WERI-Rb-1 (cell line): ENCODE measurements around the gene C6orf136.
A peak's percentile ranks its signal among the peaks of the same experiment; 100 is the strongest.

Experiments
- DNase-seq: peaks from one replicate; pipeline ENCODE4 v3.0.0-alpha.2; 2020
- H3K27ac ChIP-seq: fragments of 250-450 bp; sonication (Bioruptor Pico); 2 replicates; pipeline ENCODE4 v1.5.1; 2020; ENCODE audit warnings: mild to moderate bottlenecking, moderate library complexity
- H3K27me3 ChIP-seq: fragments of 250-450 bp; sonication (Bioruptor Pico); 2 replicates; pipeline ENCODE4 v1.5.1; 2021; ENCODE audit warnings: mild to moderate bottlenecking, low read depth, moderate library complexity; ENCODE audit not compliant: insufficient read depth, severe bottlenecking
- H3K36me3 ChIP-seq: fragments of 250-450 bp; sonication (Bioruptor Pico); 2 replicates; pipeline ENCODE4 v1.5.1; 2020; ENCODE audit warnings: mild to moderate bottlenecking, moderate library complexity
- H3K4me3 ChIP-seq: 2 replicates; pipeline ENCODE4 v1.5.1; 2011; ENCODE audit warnings: low read depth, mild to moderate bottlenecking, control low read depth, low read length
- H3K9me3 ChIP-seq: fragments of 250-450 bp; sonication (Bioruptor Pico); 2 replicates; pipeline ENCODE4 v1.5.1; 2021; ENCODE audit warnings: mild to moderate bottlenecking, moderate library complexity; ENCODE audit not compliant: severe bottlenecking
- TF ChIP-seq, protein P1 (sequence below): IDR thresholded peaks from 2 replicates; pipeline ENCODE4 v1.5.1; 2011; ENCODE audit warnings: low read depth, mild to moderate bottlenecking, control low read depth, inconsistent platforms, low read length

Gene C6orf136

DNA sequence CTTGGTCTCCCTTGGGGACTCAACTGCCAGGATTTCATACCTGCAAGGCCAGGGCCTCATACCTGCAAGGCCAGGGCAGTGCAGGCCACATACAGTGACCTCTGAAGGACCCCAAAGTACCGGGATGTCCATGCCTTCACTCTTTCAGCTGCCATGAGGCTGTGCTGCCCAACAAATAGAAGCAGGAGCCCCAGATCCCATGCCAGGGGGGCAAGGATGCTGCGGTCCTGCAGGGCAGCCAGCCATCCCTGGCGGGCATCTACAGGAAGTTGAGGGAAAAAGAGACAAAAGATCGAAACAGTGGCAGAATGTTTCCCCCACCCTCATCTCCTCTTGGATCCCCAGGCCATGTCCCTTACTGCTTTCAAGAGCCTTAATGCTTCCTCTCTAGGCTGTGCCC is 43.1 kb downstream of the C6orf136 start:
- H3K4me3 ChIP-seq, result peak overlapping the region; percentile 91
- H3K27me3 ChIP-seq, result no peaks in the 10 kb centered on the region
- no peaks in the 10 kb centered on the region for H3K9me3 ChIP-seq
- TF ChIP-seq, protein P1, sequence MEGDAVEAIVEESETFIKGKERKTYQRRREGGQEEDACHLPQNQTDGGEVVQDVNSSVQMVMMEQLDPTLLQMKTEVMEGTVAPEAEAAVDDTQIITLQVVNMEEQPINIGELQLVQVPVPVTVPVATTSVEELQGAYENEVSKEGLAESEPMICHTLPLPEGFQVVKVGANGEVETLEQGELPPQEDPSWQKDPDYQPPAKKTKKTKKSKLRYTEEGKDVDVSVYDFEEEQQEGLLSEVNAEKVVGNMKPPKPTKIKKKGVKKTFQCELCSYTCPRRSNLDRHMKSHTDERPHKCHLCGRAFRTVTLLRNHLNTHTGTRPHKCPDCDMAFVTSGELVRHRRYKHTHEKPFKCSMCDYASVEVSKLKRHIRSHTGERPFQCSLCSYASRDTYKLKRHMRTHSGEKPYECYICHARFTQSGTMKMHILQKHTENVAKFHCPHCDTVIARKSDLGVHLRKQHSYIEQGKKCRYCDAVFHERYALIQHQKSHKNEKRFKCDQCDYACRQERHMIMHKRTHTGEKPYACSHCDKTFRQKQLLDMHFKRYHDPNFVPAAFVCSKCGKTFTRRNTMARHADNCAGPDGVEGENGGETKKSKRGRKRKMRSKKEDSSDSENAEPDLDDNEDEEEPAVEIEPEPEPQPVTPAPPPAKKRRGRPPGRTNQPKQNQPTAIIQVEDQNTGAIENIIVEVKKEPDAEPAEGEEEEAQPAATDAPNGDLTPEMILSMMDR, result no peak
- H3K27ac ChIP-seq, result peak overlapping the region; percentile 91
- peaks cover 28% of the 10 kb centered on the region for H3K36me3 ChIP-seq
- no peak for DNase-seq

DNA sequence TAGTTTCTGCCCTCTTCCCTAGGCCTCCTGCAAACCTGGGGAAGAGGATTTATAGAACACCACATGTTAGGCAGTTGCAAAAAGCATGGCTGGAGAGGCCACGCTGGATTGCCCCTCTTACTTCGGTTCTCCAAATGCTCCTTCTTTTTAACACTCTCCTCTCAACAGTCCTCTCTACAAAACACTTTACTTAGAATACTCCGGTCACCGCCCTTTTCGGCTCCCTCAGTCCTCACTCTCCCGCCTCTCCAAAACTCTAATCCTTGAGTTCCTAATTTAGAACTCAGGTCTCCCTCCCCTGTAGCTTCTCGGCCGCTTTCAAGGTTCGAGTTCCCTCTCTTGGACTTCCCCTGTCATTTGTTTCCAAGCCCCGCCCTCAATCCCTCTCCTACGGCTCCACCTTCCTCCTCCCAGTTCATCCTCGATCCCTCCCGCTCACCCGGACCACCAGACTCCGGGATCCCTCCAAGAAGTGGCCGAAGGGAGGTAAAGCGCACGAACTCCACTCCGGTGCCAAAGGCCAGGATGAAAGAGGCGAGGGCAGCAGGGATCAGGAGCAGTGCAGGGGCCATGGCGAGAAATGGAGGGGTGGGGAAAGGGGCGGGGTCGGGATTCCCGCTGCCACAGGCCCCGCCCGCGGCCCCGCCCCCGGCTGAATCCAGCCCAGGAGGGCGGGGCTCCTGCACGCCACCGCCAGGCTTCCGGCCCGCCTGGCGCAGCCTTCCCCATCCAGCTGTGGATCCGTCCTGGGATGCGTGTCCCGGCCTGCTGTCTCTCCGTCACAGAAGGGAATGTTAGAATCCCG is 43.7 kb downstream of the C6orf136 start, which contains the start of gene NRM:
TSS of gene NRM (minus strand) at position 582 of the 805 bp plus-strand sequence. CDS start at position 572, 10 bp downstream.
- no peaks in the 10 kb centered on the region for H3K9me3 ChIP-seq
- DNase-seq, result peak; percentile 96
- H3K27me3 ChIP-seq, result no peaks in the 10 kb centered on the region
- peak within 1 kb of the TSS; percentile 91 for H3K27ac ChIP-seq
- TF ChIP-seq, protein P1, result no peak
- H3K4me3 ChIP-seq, result peak within 1 kb of the TSS; percentile 91
- peaks cover 22% of the 10 kb centered on the region for H3K36me3 ChIP-seq

DNA sequence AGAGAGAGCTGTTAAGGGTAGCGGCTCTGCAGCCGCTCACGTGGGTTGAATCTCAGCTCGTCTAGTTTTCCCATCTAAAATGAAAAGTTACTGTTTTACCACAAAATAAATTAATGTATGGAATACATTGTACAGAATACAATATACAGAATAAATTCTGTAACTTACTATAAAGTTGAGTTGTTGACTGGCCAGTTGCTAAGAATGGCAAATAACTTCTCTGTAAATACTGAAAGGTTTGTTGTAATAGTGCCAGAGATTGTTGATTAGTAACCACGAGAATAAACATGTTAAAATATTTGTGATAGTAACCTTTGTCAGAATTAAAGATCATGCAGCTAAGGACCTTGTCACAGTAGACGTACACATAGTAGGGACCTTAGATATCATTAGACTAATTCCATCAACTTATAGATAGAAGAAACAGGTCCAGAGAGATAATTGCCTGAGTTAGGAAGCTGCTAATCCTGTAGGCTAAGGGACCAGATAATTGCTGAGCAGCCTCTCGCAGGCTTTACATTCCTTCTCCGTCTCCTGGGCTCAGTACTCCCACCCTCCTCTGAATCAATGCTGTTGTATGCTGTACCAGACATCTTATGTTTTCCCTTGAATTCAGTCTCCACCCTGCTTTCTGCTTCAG is 44.4 kb downstream of the C6orf136 start:
- H3K27ac ChIP-seq, result peak overlapping the region; percentile 91
- H3K9me3 ChIP-seq, result no peaks in the 10 kb centered on the region
- peak; percentile 75 for DNase-seq
- peaks cover 16% of the 10 kb centered on the region for H3K36me3 ChIP-seq
- TF ChIP-seq, protein P1, result no peak
- no peaks in the 10 kb centered on the region for H3K27me3 ChIP-seq
- H3K4me3 ChIP-seq, result peak overlapping the region; percentile 91

DNA sequence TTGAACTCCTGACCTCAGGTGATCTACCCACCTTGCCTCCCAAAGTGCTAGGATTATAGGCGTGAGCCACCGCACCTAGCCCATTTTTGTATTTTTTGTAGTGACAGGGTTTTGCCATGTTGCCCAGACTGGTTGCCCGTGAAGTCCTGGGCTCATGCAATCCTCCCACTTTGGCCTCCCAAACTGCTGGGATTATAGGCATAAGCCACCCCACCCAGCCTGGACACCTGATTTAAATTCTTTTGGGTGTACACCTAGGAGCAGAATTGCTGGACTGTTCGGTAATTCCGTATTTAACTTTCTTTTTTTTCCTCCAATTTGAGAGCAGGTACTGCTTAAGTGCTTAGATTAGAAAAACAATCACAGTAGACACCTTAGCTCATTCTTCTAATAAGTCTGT is 49.5 kb downstream of the C6orf136 start:
- no peaks in the 10 kb centered on the region for H3K9me3 ChIP-seq
- no peak for DNase-seq
- no peak overlapping the region for H3K27ac ChIP-seq
- TF ChIP-seq, protein P1, result no peak
- H3K27me3 ChIP-seq, result no peaks in the 10 kb centered on the region
- no peaks in the 10 kb centered on the region for H3K36me3 ChIP-seq
- no peak overlapping the region for H3K4me3 ChIP-seq

GRCh38 chr6:30700340-30700739 is 53.4 kb downstream of the C6orf136 start:
- TF ChIP-seq, protein P1, result no peak
- H3K27me3 ChIP-seq, result no peaks in the 10 kb centered on the region
- H3K9me3 ChIP-seq, result no peaks in the 10 kb centered on the region
- H3K4me3 ChIP-seq, result no peak overlapping the region
- H3K27ac ChIP-seq, result no peak overlapping the region
- H3K36me3 ChIP-seq, result no peaks in the 10 kb centered on the region; the same call in 1 of the 2 replicates
- no peak for DNase-seq
